HCT116 (cell line): Measurements from ENCODE around the gene DENND2A. TPM values are rescaled to one million over a fixed set of nuclear protein-coding genes. Genes with fewer than 3 reads are reported as not detected.

Experiments
- ATAC-seq: fragments of 200-7000 bp; cut with Tn5 transposase; 2 replicates; pipeline ENCODE4 v1.9.1; 2020; ENCODE audit warnings: mild to moderate bottlenecking, moderate library complexity
- BruUV-seq: library from RNA; stranded (reverse); fragments of 400-500 nt; replicated peaks from 2 replicates; lab custom pipeline; 2021; lab: Mats Ljungman, UMichigan
- CTCF ChIA-PET: fragments of 300-600 bp; sonication (Branson Sonifier 250); formaldehyde crosslinking; loops from one replicate; lab custom pipeline; 2021; ENCODE audit warnings: antibody characterized with exemption; lab: Charles Lee
- POLR2A ChIA-PET: fragments of 300-600, 350-600 bp; sonication (Branson Sonifier 250); formaldehyde crosslinking; loops from one replicate; lab custom pipeline; 2021; ENCODE audit warnings: antibody characterized with exemption; lab: Charles Lee
- RAD21 ChIA-PET, 2 experiments: fragments of 300-600 bp; sonication (Branson Sonifier 250); formaldehyde crosslinking; loops; one replicate each; lab custom pipeline; 2023; ENCODE audit warnings: low total read pairs in 2 of 2; ENCODE audit not compliant: uncharacterized antibody in 2 of 2, unreplicated experiment in 2 of 2, low non-redundant PET in 1 of 2; lab: Charles Lee
- DNase-seq: peaks from one replicate; pipeline ENCODE4 v3.0.0-alpha.2; 2010; ENCODE audit warnings: low read depth, low spot score
- H2AFZ ChIP-seq: fragments of 200-600 bp; shearing (Covaris generic), sonication (generic); 2 replicates; pipeline ENCODE4 v1.6.1; 2017; ENCODE audit warnings: low read depth, mixed run types, mixed read lengths, antibody characterized with exemption, low read length; ENCODE audit not compliant: poor library complexity, severe bottlenecking
- H3K27ac ChIP-seq: 2 replicates; pipeline ENCODE4 v1.5.1; 2012; ENCODE audit warnings: low read depth, low read length
- H3K27me3 ChIP-seq: fragments of 200-600 bp; sonication (generic); 2 replicates; pipeline ENCODE4 v1.6.1; 2016; ENCODE audit warnings: mixed run types, low read length, mixed read lengths; ENCODE audit not compliant: insufficient read depth
- H3K36me3 ChIP-seq, 2 experiments: fragments of 200-500 bp in 1 of 2; fragments of 200-600 bp in 1 of 2; sonication (Bioruptor generic) in 1 of 2; sonication (generic) in 1 of 2; 2 replicates each; pipeline versions ENCODE4 v1.5.1 to v1.6.1; 2014 to 2016; ENCODE audit warnings: low read length in 2 of 2, inconsistent platforms in 1 of 2, mixed read lengths in 1 of 2, mixed run types in 1 of 2; ENCODE audit not compliant: insufficient read depth in 2 of 2, control insufficient read depth in 1 of 2
- H3K4me1 ChIP-seq, 2 experiments: fragments of 200-600 bp in 1 of 2; sonication (generic) in 1 of 2; 2 replicates each; pipeline versions ENCODE4 v1.5.1 to v1.6.1; 2012 to 2017; ENCODE audit warnings: low read length in 2 of 2, inconsistent platforms in 1 of 2, mild to moderate bottlenecking in 1 of 2, mixed read lengths in 1 of 2, mixed run types in 1 of 2, moderate library complexity in 1 of 2; ENCODE audit not compliant: insufficient read depth in 2 of 2, control insufficient read depth in 1 of 2
- H3K4me2 ChIP-seq: fragments of 200-600 bp; sonication (generic); 2 replicates; pipeline ENCODE4 v1.6.1; 2017; ENCODE audit warnings: mixed run types, low read length, mixed read lengths
- H3K4me3 ChIP-seq, 2 experiments: fragments of 200-600 bp in 1 of 2; sonication (generic) in 1 of 2; replicated peaks in 1 of 2; 2 replicates each; pipeline ENCODE4 v1.5.1; 2011 to 2016; ENCODE audit warnings: low read length in 2 of 2, control low read depth in 1 of 2, low read depth in 1 of 2, mild to moderate bottlenecking in 1 of 2, mixed read lengths in 1 of 2, mixed run types in 1 of 2
- H3K79me2 ChIP-seq: fragments of 200-600 bp; sonication (generic); 2 replicates; pipeline ENCODE4 v1.6.1; 2017; ENCODE audit warnings: mild to moderate bottlenecking, mixed run types, low read length, moderate library complexity, mixed read lengths; ENCODE audit not compliant: insufficient read depth
- H3K9ac ChIP-seq: fragments of 200-600 bp; sonication (generic); 2 replicates; pipeline ENCODE4 v1.6.1; 2016; ENCODE audit warnings: low read length, mixed read lengths
- H3K9me2 ChIP-seq: fragments of 200-600 bp; sonication (generic), shearing (Covaris generic); 2 replicates; pipeline ENCODE4 v1.6.1; 2017; ENCODE audit warnings: mixed run types, mild to moderate bottlenecking, moderate library complexity; ENCODE audit not compliant: insufficient read depth
- H3K9me3 ChIP-seq, 2 experiments: fragments of 200-500 bp in 1 of 2; fragments of 200-600 bp in 1 of 2; sonication (Bioruptor generic) in 1 of 2; sonication (generic) in 1 of 2; 2 replicates each; pipeline ENCODE4 v1.6.1; 2014 to 2017; ENCODE audit warnings: low read length in 2 of 2, mixed read lengths in 2 of 2, inconsistent platforms in 1 of 2, low read depth in 1 of 2, mild to moderate bottlenecking in 1 of 2, mixed run types in 1 of 2, moderate library complexity in 1 of 2; ENCODE audit not compliant: control insufficient read depth in 1 of 2, insufficient read depth in 1 of 2
- H4K20me1 ChIP-seq: fragments of 200-600 bp; sonication (generic), shearing (Covaris generic); 2 replicates; pipeline ENCODE4 v1.6.1; 2017; ENCODE audit warnings: mixed run types, mild to moderate bottlenecking, moderate library complexity; ENCODE audit not compliant: insufficient read depth
- CTCF ChIP-seq, 3 experiments: fragments of 200-600 bp in 1 of 3; sonication (generic) in 1 of 3; IDR thresholded peaks in 2 of 3; conservative IDR thresholded peaks in 1 of 3; 2 replicates each; pipeline ENCODE4 v1.5.1; 2012 to 2017; ENCODE audit warnings: low read depth in 2 of 3, low read length in 2 of 3, antibody characterized with exemption in 1 of 3, borderline replicate concordance in 1 of 3, control low read depth in 1 of 3, mild to moderate bottlenecking in 1 of 3, mixed read lengths in 1 of 3, mixed run types in 1 of 3, moderate library complexity in 1 of 3; ENCODE audit not compliant: insufficient read depth in 1 of 3
- EGR1 ChIP-seq: IDR thresholded peaks from 2 replicates; pipeline ENCODE4 v1.6.1; 2012; ENCODE audit warnings: low read depth
- EZH2 ChIP-seq: fragments of 200-600 bp; sonication (generic); IDR thresholded peaks from 2 replicates; pipeline ENCODE4 v1.6.1; 2017; ENCODE audit warnings: antibody characterized with exemption, mixed run types
- JUND ChIP-seq: IDR thresholded peaks from 2 replicates; pipeline ENCODE4 v1.6.1; 2012
- MAX ChIP-seq: IDR thresholded peaks from 2 replicates; pipeline ENCODE4 v1.6.1; 2012
- RAD21 ChIP-seq: IDR thresholded peaks from 2 replicates; pipeline ENCODE4 v1.6.1; 2012; ENCODE audit warnings: low read depth, mild to moderate bottlenecking
- SIN3A ChIP-seq: IDR thresholded peaks from 2 replicates; pipeline ENCODE4 v1.6.1; 2012; ENCODE audit warnings: low read depth
- ZFX ChIP-seq: fragments of 450-650 bp; IDR thresholded peaks from 2 replicates; pipeline ENCODE4 v1.6.1; 2017
- intact Hi-C: fragments of 100-400 bp; cut with micrococcal nuclease; formaldehyde crosslinking; loops from 2 replicates; pipeline ENCODE4 v1.10.0; 2022
- total RNA-seq: library from RNA; stranded (reverse); gene quantifications from one replicate; pipeline ENCODE4 v1.2.1, GENCODE V29; 2021; ENCODE audit not compliant: unreplicated experiment

Gene DENND2A
- total RNA-seq, 1 experiment from 2014 or later, result 0.12 TPM

GRCh38 chr7:140521421-140521820 is 119.2 kb downstream of the DENND2A start:
- Histone ChIP-seq H3K9ac (no peak overlapping the region), H3K27me3 (no peaks in the 10 kb centered on the region), H2AFZ (no peak overlapping the region), H3K79me2 (no peaks in the 10 kb centered on the region), H3K36me3 (no peaks in the 10 kb centered on the region), H4K20me1 (no peaks in the 10 kb centered on the region), H3K4me2 (no peak overlapping the region), H3K4me1 (peaks cover 10 to 22% of the 10 kb centered on the region in 2 experiments; a peak in 3 of 4 replicates), H3K9me3 (no peaks in the 10 kb centered on the region), H3K4me3 (no peak overlapping the region), H3K9me2 (no peaks in the 10 kb centered on the region), H3K27ac (no peak overlapping the region)
- intact Hi-C loops, result no loop called here
- ChIA-PET RAD21 (no interaction called here), POLR2A (no interaction called here), CTCF (no interaction called here)
- ATAC-seq, result no peak
- no peak for DNase-seq
- BruUV-seq, result no TSS peak
- TF ChIP-seq RAD21 (0 out of 2 replicates have a peak, but pooled peaks have one; percentile 15), MAX (no peak), EGR1 (no peak), JUND (no peak)

- H3K79me2 ChIP-seq, result no peaks in the 10 kb centered on the region
- RAD21 ChIA-PET, result interaction anchor here in 1 of 2 experiments (3.2 kb wide), 1 partner anchor 134 kb away, joined by 18 read pairs; no protein-coding TSS in a partner anchor
- H3K4me3 ChIP-seq, result no peak overlapping the region
- H3K9me3 ChIP-seq, result no peaks in the 10 kb centered on the region
- H3K36me3 ChIP-seq, result no peaks in the 10 kb centered on the region
- no TSS peak for BruUV-seq
- H3K27ac ChIP-seq, result no peak overlapping the region
- H2AFZ ChIP-seq, result no peak overlapping the region
- no peak for TF ChIP-seq MAX
- no peak for TF ChIP-seq EZH2
- TF ChIP-seq CTCF (IDR thresholded peaks at IDR 0.05 in 2 of 3, conservative IDR thresholded peaks at IDR 0.05 in 1 of 3; ENCODE audit: borderline replicate concordance in 1 of 3, insufficient read depth in 1 of 3, low read depth in 2 of 3, low read length in 2 of 3), result no peak
- no peak for TF ChIP-seq JUND
- no peak for TF ChIP-seq SIN3A
- no peak for TF ChIP-seq ZFX
- peaks cover 5 to 12% of the 10 kb centered on the region in 2 experiments; a peak in 2 of 4 replicates for H3K4me1 ChIP-seq
- H3K9ac ChIP-seq, result no peak overlapping the region
- intact Hi-C loops, result loop anchor here (10.0 kb wide), 1 partner anchor 706 kb away; no protein-coding TSS in a partner anchor
- ATAC-seq, result no peak
- no peaks in the 10 kb centered on the region for H3K9me2 ChIP-seq
- CTCF ChIA-PET, result interaction anchor here (1.1 kb wide), 1 partner anchor 134 kb away, joined by 3 read pairs; no protein-coding TSS in a partner anchor
- POLR2A ChIA-PET, result no interaction called here
- no peaks in the 10 kb centered on the region for H4K20me1 ChIP-seq
- no peaks in the 10 kb centered on the region for H3K27me3 ChIP-seq
- no peak overlapping the region for H3K4me2 ChIP-seq
- DNase-seq, result no peak
Observed at GRCh38 chr7:140519007-140519399, 121.6 kb downstream of the DENND2A start.
